ENCODE results near the gene GSK3A.

The GSK3A gene

GRCh38 chr19:42254850-42255765 is 12.7 kb upstream of the GSK3A start, which contains the start of gene ERF:
Gene ERF, minus strand, starts transcription at chr19:42255128. Its CDS starts 129 bp downstream, at chr19:42254999.
- Histone ChIP-seq H3K27ac (ENCODE audit: low read length) (peak within 1 kb of the TSS; percentile 80), H3K9me3 (replicated peaks; ENCODE audit: insufficient read depth, low read length) (no peaks in the 10 kb centered on the region), H3K4me3 (ENCODE audit: low read length) (peak within 1 kb of the TSS; percentile 98), H3K36me3 (replicated peaks; ENCODE audit: insufficient read depth, low read length) (no peaks in the 10 kb centered on the region), H3K27me3 (replicated peaks; ENCODE audit: insufficient read depth, low read length) (peaks cover 13% of the 10 kb centered on the region), H3K4me1 (ENCODE audit: low read length) (0 out of 2 replicates have a peak, but pooled peaks cover 8% of the 10 kb centered on the region), H2AFZ (ENCODE audit: low read length) (peak within 1 kb of the TSS; percentile 92), H3K9ac (ENCODE audit: low read length) (peak within 1 kb of the TSS; percentile 96), H3K4me2 (ENCODE audit: low read depth, low read length) (peak within 1 kb of the TSS; percentile 100), H4K20me1 (ENCODE audit: insufficient read depth, low read length) (no peaks in the 10 kb centered on the region), H3K79me2 (ENCODE audit: low read length) (peaks cover 29% of the 10 kb centered on the region), H3K9me2 (replicated peaks; ENCODE audit: insufficient read depth, low read length) (no peaks in the 10 kb centered on the region), H3F3A (ENCODE audit: insufficient read depth, low read length) (no peaks in the 10 kb centered on the region; the same call in 1 of the 2 replicates)
- TF ChIP-seq CTCF (IDR thresholded peaks at IDR 0.05; ENCODE audit: low read length) (no peak), EZH2 (optimal IDR thresholded peaks at IDR 0.05; ENCODE audit: low read depth, low read length) (no peak), EZH2phosphoT487 (IDR thresholded peaks at IDR 0.05; ENCODE audit: low read length) (no peak)
- peak; percentile 91 for DNase-seq

GRCh38 chr19:42254089-42254849 is 11.9 kb upstream of the GSK3A start:
- DNase-seq: peak; percentile 81
- no peak for TF ChIP-seq CTCF (IDR thresholded peaks at IDR 0.05; ENCODE audit: low read length)
- TF ChIP-seq EZH2 (optimal IDR thresholded peaks at IDR 0.05; ENCODE audit: low read depth, low read length): no peak
- no peak for TF ChIP-seq EZH2phosphoT487 (IDR thresholded peaks at IDR 0.05; ENCODE audit: low read length)
- H3K79me2 ChIP-seq (ENCODE audit: low read length): peaks cover 29% of the 10 kb centered on the region
- H3K27ac ChIP-seq (ENCODE audit: low read length): peak overlapping the region; percentile 80
- peak overlapping the region; percentile 98 for H3K4me3 ChIP-seq (ENCODE audit: low read length)
- H3K4me1 ChIP-seq (ENCODE audit: low read length): 0 out of 2 replicates have a peak, but pooled peaks cover 8% of the 10 kb centered on the region
- peak overlapping the region; percentile 96 for H3K9ac ChIP-seq (ENCODE audit: low read length)
- H3K4me2 ChIP-seq (ENCODE audit: low read depth, low read length): peak overlapping the region; percentile 92
- no peaks in the 10 kb centered on the region for H3K9me2 ChIP-seq (replicated peaks; ENCODE audit: insufficient read depth, low read length)
- no peaks in the 10 kb centered on the region for H3K36me3 ChIP-seq (replicated peaks; ENCODE audit: insufficient read depth, low read length)
- H2AFZ ChIP-seq (ENCODE audit: low read length): peak overlapping the region; percentile 92
- H3K27me3 ChIP-seq (replicated peaks; ENCODE audit: insufficient read depth, low read length): peaks cover 13% of the 10 kb centered on the region
- no peaks in the 10 kb centered on the region for H3K9me3 ChIP-seq (replicated peaks; ENCODE audit: insufficient read depth, low read length)
- H3F3A ChIP-seq (ENCODE audit: insufficient read depth, low read length): no peaks in the 10 kb centered on the region; the same call in 1 of the 2 replicates
- no peaks in the 10 kb centered on the region for H4K20me1 ChIP-seq (ENCODE audit: insufficient read depth, low read length)

- Histone ChIP-seq H3F3A (ENCODE audit: insufficient read depth, low read length) (no peaks in the 10 kb centered on the region; the same call in 1 of the 2 replicates), H3K4me2 (ENCODE audit: low read depth, low read length) (peak overlapping the region; percentile 95), H2AFZ (ENCODE audit: low read length) (peak overlapping the region; percentile 92; the same call in 1 of the 2 replicates), H3K4me1 (ENCODE audit: low read length) (0 out of 2 replicates have a peak, but pooled peaks cover 8% of the 10 kb centered on the region), H3K9me2 (replicated peaks; ENCODE audit: insufficient read depth, low read length) (no peaks in the 10 kb centered on the region), H4K20me1 (ENCODE audit: insufficient read depth, low read length) (no peaks in the 10 kb centered on the region), H3K9me3 (replicated peaks; ENCODE audit: insufficient read depth, low read length) (no peaks in the 10 kb centered on the region), H3K79me2 (ENCODE audit: low read length) (peaks cover 29% of the 10 kb centered on the region), H3K9ac (ENCODE audit: low read length) (peak overlapping the region; percentile 96), H3K36me3 (replicated peaks; ENCODE audit: insufficient read depth, low read length) (no peaks in the 10 kb centered on the region), H3K27me3 (replicated peaks; ENCODE audit: insufficient read depth, low read length) (peaks cover 13% of the 10 kb centered on the region), H3K4me3 (ENCODE audit: low read length) (peak overlapping the region; percentile 98), H3K27ac (ENCODE audit: low read length) (peak overlapping the region; percentile 80; the same call in 1 of the 2 replicates)
- peak; percentile 48 for DNase-seq
- no peak for TF ChIP-seq CTCF (IDR thresholded peaks at IDR 0.05; ENCODE audit: low read length)
- TF ChIP-seq EZH2phosphoT487 (IDR thresholded peaks at IDR 0.05; ENCODE audit: low read length): no peak
- no peak for TF ChIP-seq EZH2 (optimal IDR thresholded peaks at IDR 0.05; ENCODE audit: low read depth, low read length)
Measured at GRCh38 chr19:42253245-42254088, 11.1 kb upstream of the GSK3A start.

Data from MM.1S (cell line).